ENCODE results near the gene SFXN5. TPM values are rescaled to one million over a fixed set of nuclear protein-coding genes. Genes with fewer than 3 reads are reported as not detected.

SFXN5 gene
- polyA plus RNA-seq, 3 donors, result 5.9 to 28.6 (median 9.5) TPM

DNA sequence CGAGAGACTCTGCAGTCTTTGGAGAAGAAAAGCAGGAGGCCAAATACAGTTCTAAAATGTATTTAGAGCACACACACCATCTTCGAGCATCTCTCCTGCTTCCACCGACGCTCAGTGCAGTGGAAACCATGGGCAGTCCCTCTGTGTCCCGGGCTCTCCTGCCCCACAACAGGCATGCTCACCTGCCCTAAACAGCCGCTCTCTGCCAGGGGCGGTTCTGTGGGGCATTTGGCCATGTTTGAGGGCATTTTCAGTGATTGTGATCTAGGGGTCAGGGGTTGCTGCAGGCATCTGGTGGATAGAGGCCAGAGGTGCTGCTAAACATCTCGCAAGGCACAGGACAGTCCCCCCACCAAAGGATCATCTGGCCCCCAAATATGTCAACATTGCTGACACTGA, 98.4 kb downstream of the SFXN5 start:
- WGBS (ENCODE audit: insufficient coverage), result 98% methylated on average over 4 of the region's 8 CpGs
- Mint-ChIP-seq H3K4me3 (no peak overlapping the region), H3K4me1 (peaks cover 18% of the 10 kb centered on the region), H3K9me3 (peaks cover 0 to 4% (median 0%) of the 10 kb centered on the region in 7 donors), H3K27me3 (ENCODE audit: low read depth in 3 of 3) (peaks cover 0 to 3% (median 0%) of the 10 kb centered on the region in 3 donors), H3K27ac (peak overlapping the region in 1 of 7 donors; percentile 41), H3K36me3 (peaks cover 47 to 87% of the 10 kb centered on the region in 2 donors)
- Histone ChIP-seq H3K79me2 (ENCODE audit: insufficient read depth, low read length) (no peaks in the 10 kb centered on the region), H3K4me3 (replicated peaks in 1 of 3; ENCODE audit: low read depth in 2 of 3, low read length in 3 of 3) (no peak overlapping the region), H4K20me1 (ENCODE audit: insufficient read depth, low read length) (peaks cover 15% of the 10 kb centered on the region), H2AFZ (ENCODE audit: insufficient read depth, low read depth, low read length, poor library complexity, severe bottlenecking) (no peak overlapping the region), H3K4me2 (replicated peaks; ENCODE audit: extremely low read depth, low read length, poor library complexity, severe bottlenecking) (no peak overlapping the region), H3K27ac (ENCODE audit: low read depth in 1 of 2, low read length in 2 of 2) (no peak overlapping the region), H3K9me3 (replicated peaks in 1 of 2; ENCODE audit: control insufficient read depth in 1 of 2, insufficient read depth in 1 of 2, low read length in 2 of 2) (no peaks in the 10 kb centered on the region), H3K27me3 (ENCODE audit: control insufficient read depth in 2 of 2, insufficient read depth in 2 of 2, low read length in 2 of 2) (no peaks in the 10 kb centered on the region), H3K4me1 (ENCODE audit: control insufficient read depth in 1 of 2, insufficient read depth in 2 of 2, low read length in 2 of 2) (peaks cover 6 to 7% of the 10 kb centered on the region in 2 donors), H3K9ac (ENCODE audit: insufficient read depth, low read length, poor library complexity, severe bottlenecking) (no peak overlapping the region), H3K36me3 (replicated peaks in 1 of 2; ENCODE audit: control insufficient read depth in 1 of 2, insufficient read depth in 2 of 2, low read length in 2 of 2) (peaks cover 10 to 74% of the 10 kb centered on the region in 2 donors)
- no peak for DNase-seq
- intact Hi-C loops (cut with micrococcal nuclease), result no loop called here
- TF ChIP-seq CTCF (IDR thresholded peaks at IDR 0.05), result no peak

GRCh38 chr2:72972352-72973136, 99.0 kb downstream of the SFXN5 start:
- no peak overlapping the region for H3K4me3 Mint-ChIP-seq
- peak overlapping the region in 1 of 7 donors; percentile 45 for H3K27ac Mint-ChIP-seq
- peaks cover 6 to 7% of the 10 kb centered on the region in 2 donors for H3K4me1 ChIP-seq (ENCODE audit: control insufficient read depth in 1 of 2, insufficient read depth in 2 of 2, low read length in 2 of 2)
- peaks cover 0 to under 1% (median 0%) of the 10 kb centered on the region in 7 donors for H3K9me3 Mint-ChIP-seq
- peaks cover 53 to 87% of the 10 kb centered on the region in 2 donors for H3K36me3 Mint-ChIP-seq
- H4K20me1 ChIP-seq (ENCODE audit: insufficient read depth, low read length), result peaks cover 15% of the 10 kb centered on the region
- no peak overlapping the region for H3K9ac ChIP-seq (ENCODE audit: insufficient read depth, low read length, poor library complexity, severe bottlenecking)
- no peak overlapping the region for H3K4me2 ChIP-seq (replicated peaks; ENCODE audit: extremely low read depth, low read length, poor library complexity, severe bottlenecking)
- no peak for DNase-seq
- no peak overlapping the region for H3K4me3 ChIP-seq (replicated peaks in 1 of 3; ENCODE audit: low read depth in 2 of 3, low read length in 3 of 3)
- H2AFZ ChIP-seq (ENCODE audit: insufficient read depth, low read depth, low read length, poor library complexity, severe bottlenecking), result no peak overlapping the region
- no peaks in the 10 kb centered on the region for H3K79me2 ChIP-seq (ENCODE audit: insufficient read depth, low read length)
- peaks cover 0 to 3% (median 0%) of the 10 kb centered on the region in 3 donors for H3K27me3 Mint-ChIP-seq (ENCODE audit: low read depth in 3 of 3)
- intact Hi-C loops (cut with micrococcal nuclease), result no loop called here
- no peak overlapping the region for H3K27ac ChIP-seq (ENCODE audit: low read depth in 1 of 2, low read length in 2 of 2)
- 95% methylated on average over 5 of the region's 12 CpGs for WGBS (ENCODE audit: insufficient coverage)
- no peaks in the 10 kb centered on the region for H3K9me3 ChIP-seq (replicated peaks in 1 of 2; ENCODE audit: control insufficient read depth in 1 of 2, insufficient read depth in 1 of 2, low read length in 2 of 2)
- H3K27me3 ChIP-seq (ENCODE audit: control insufficient read depth in 2 of 2, insufficient read depth in 2 of 2, low read length in 2 of 2), result no peaks in the 10 kb centered on the region
- TF ChIP-seq CTCF (IDR thresholded peaks at IDR 0.05), result no peak
- H3K36me3 ChIP-seq (replicated peaks in 1 of 2; ENCODE audit: control insufficient read depth in 1 of 2, insufficient read depth in 2 of 2, low read length in 2 of 2), result peaks cover 13 to 80% of the 10 kb centered on the region in 2 donors
- H3K4me1 Mint-ChIP-seq, result peaks cover 12% of the 10 kb centered on the region
